Stimulated activated naive B cell treated with anti-CD40 and anti-IgM and Interleukin-4, amounts not matched to agents 10 μg/mL and 1 μg/mL and 100 μg/mL, for 72 hours (primary cell): ENCODE data around the gene CACNB3.
"Not testable (repeated sequence)": the region's sequence is repeated elsewhere in the genome, so short reads cannot be mapped to it uniquely, and the experiment has no call there.

Source experiments
- ATAC-seq, 2 donors: fragments of 150-1000 bp; cut with Tn5 transposase; replicated peaks; 2 replicates each; pipeline ENCODE4 v1.10.0; 2021; ENCODE audit warnings: moderate library complexity in 1 of 2
- DNase-seq: peaks from one replicate; pipeline ENCODE4 v3.0.0; 2021
- H3K27ac Mint-ChIP-seq: one replicate; pipeline ENCODE4 v1.8.0; 2022; ENCODE audit warnings: mild to moderate bottlenecking, mixed read lengths
- H3K27me3 Mint-ChIP-seq, 2 donors: one replicate each; pipeline ENCODE4 v1.8.0; 2022; ENCODE audit warnings: mixed read lengths in 2 of 2
- H3K36me3 Mint-ChIP-seq, 2 donors: one replicate each; pipeline ENCODE4 v1.8.0; 2022; ENCODE audit warnings: mixed read lengths in 2 of 2, mild to moderate bottlenecking in 1 of 2
- H3K4me1 Mint-ChIP-seq, 2 donors: one replicate each; pipeline ENCODE4 v1.8.0; 2022; ENCODE audit warnings: mixed read lengths in 2 of 2, mild to moderate bottlenecking in 1 of 2
- H3K4me3 Mint-ChIP-seq, 2 donors: one replicate each; pipeline ENCODE4 v1.8.0; 2022; ENCODE audit warnings: mild to moderate bottlenecking in 2 of 2, mixed read lengths in 2 of 2, moderate library complexity in 1 of 2
- H3K9me3 Mint-ChIP-seq, 2 donors: one replicate each; pipeline ENCODE4 v1.8.0; 2022; ENCODE audit warnings: mixed read lengths in 2 of 2, mild to moderate bottlenecking in 1 of 2

CACNB3 gene

DNA sequence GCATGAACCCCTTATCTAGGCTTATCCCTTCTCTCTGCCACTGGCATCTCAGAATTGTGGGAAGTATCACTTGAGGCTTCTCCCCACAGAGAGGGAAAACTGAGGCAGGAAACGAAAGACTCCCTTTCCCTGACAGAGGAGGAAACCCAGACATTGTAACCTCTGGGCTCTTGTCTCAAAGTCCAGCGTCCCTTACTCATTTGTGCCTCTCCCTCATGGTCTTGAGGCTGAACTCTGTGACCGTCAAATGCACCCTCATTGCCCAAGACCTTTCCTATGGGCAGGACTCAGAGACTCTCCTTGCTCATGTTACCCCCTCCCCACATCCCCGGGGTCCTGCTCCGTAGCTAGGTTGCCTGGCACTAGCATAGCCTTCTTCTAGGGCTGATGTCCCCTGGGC, 3.8 kb downstream of the CACNB3 start:
- Mint-ChIP-seq H3K9me3 (no peaks in the 10 kb centered on the region), H3K27ac (no peak overlapping the region), H3K36me3 (peaks cover 0 to 4% of the 10 kb centered on the region in 2 donors), H3K27me3 (peaks cover 7 to 11% of the 10 kb centered on the region in 2 donors), H3K4me1 (peaks cover 12 to 21% of the 10 kb centered on the region in 2 donors), H3K4me3 (no peak overlapping the region)
- ATAC-seq (no peak), DNase-seq (no peak)

DNA sequence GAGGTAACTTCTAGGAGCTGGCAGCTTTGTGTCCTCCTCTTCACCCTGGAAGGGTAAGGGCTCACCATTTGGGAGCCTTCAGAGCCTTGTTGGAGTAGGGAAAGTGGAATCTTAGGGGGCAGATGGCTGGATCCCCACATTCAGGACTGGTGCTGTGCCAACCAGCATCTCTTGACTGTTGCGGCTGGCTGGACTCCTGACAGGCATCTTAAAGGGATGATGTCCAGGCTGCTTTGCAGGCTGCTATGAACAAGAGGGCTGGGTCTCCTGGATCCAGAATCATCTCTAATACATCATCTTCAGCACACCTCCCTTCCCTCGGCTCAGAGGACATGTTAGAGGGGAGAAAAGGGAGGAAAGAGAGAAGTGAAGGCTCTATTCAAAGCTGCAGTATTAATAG, 4.4 kb downstream of the CACNB3 start:
- DNase-seq (no peak), ATAC-seq (no peak)
- Mint-ChIP-seq H3K27me3 (peaks cover 1 to 5% of the 10 kb centered on the region in 2 donors), H3K9me3 (no peaks in the 10 kb centered on the region), H3K27ac (peak overlapping the region; percentile 39), H3K4me3 (no peak overlapping the region), H3K4me1 (peaks cover 8 to 16% of the 10 kb centered on the region in 2 donors), H3K36me3 (peaks cover 0 to 4% of the 10 kb centered on the region in 2 donors)

DNA sequence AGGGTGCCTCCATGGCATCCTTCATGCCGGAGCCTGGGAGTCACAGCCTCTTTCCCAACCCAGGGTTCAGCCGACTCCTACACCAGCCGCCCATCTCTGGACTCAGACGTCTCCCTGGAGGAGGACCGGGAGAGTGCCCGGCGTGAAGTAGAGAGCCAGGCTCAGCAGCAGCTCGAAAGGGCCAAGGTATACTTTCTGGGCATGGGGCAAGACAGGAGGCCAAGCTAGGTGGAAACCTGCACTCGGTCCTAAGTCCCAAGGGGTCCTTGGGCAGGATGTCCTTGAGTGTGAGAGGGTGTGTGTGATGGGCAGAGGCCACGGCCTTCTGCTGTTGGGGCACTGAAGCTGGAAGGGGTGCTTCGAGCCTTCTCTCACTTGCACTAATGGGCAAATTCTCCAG, 5.0 kb downstream of the CACNB3 start:
- no peak overlapping the region for H3K27ac Mint-ChIP-seq
- DNase-seq (no peak), ATAC-seq (no peak)
- H3K27me3 Mint-ChIP-seq: no peaks in the 10 kb centered on the region
- H3K36me3 Mint-ChIP-seq: peaks cover under 1 to 4% of the 10 kb centered on the region in 2 donors
- no peak overlapping the region for H3K4me3 Mint-ChIP-seq
- no peaks in the 10 kb centered on the region for H3K9me3 Mint-ChIP-seq
- H3K4me1 Mint-ChIP-seq: peaks cover 4 to 10% of the 10 kb centered on the region in 2 donors

DNA sequence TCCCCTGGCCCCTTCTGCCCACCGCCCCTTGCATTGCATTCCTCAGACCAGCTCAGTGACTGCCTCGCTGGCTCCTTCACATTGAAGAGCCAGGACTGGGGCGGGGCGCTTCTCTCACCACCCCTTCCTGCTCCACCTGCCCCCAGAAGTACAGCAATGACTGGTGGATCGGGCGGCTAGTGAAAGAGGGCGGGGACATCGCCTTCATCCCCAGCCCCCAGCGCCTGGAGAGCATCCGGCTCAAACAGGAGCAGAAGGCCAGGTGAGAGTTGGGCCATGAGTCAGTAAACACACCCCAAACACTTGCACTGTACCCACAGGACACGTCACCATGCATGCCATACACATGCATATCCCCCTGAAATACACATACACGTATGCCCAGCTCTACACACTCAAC, 5.8 kb downstream of the CACNB3 start:
- no peak overlapping the region for H3K4me3 Mint-ChIP-seq
- no peaks in the 10 kb centered on the region for H3K27me3 Mint-ChIP-seq
- H3K9me3 Mint-ChIP-seq: no peaks in the 10 kb centered on the region
- H3K27ac Mint-ChIP-seq: no peak overlapping the region
- peaks cover 7 to 9% of the 10 kb centered on the region in 2 donors for H3K36me3 Mint-ChIP-seq
- H3K4me1 Mint-ChIP-seq: peaks cover under 1 to 3% of the 10 kb centered on the region in 2 donors
- no peak for ATAC-seq
- no peak for DNase-seq

DNA sequence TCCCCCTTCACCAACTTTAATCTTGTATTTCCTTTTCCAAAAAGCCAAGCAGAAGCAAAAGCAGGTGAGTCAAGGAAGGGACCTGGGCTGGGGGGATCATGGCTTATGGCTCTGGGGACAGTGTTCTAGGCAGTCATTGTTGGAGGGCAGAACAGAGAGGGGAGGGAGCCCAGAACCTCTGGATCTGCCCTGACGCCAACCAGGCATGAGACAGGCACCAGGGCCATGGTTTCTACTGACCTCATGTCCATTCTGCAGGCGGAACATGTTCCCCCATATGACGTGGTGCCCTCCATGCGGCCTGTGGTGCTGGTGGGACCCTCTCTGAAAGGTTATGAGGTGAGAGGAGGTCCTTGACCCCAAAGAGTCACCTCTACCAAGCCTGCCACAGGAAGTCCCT, 6.6 kb downstream of the CACNB3 start:
- H3K27ac Mint-ChIP-seq: no peak overlapping the region
- ATAC-seq: no peak
- H3K4me3 Mint-ChIP-seq: no peak overlapping the region
- no peak for DNase-seq
- H3K9me3 Mint-ChIP-seq: no peaks in the 10 kb centered on the region
- H3K36me3 Mint-ChIP-seq: peaks cover 11 to 14% of the 10 kb centered on the region in 2 donors
- H3K27me3 Mint-ChIP-seq: no peaks in the 10 kb centered on the region
- H3K4me1 Mint-ChIP-seq: peaks cover 0 to 2% of the 10 kb centered on the region in 2 donors

DNA sequence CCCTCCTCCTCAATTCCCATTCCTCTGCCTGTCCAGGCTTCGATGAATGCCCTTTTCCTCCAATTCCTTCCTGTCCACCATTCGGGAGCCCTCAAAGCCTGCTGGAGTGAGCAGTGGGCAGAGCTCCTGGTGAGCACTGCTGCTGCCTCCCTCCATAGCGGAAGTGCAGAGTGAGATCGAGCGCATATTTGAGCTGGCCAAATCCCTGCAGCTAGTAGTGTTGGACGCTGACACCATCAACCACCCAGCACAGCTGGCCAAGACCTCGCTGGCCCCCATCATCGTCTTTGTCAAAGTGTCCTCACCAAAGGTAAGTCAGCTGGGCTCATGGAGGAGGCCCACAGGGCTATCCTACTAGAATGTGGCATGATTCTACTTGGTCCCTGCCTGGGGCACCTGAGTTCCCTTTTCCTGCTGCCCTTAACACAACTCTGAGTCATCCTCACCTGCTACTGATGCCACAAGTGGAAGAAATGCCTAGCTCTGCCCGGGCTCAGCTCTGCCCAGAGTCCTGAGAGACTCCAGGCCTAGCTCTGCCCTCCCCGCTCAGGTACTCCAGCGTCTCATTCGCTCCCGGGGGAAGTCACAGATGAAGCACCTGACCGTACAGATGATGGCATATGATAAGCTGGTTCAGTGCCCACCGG, 8.0 kb downstream of the CACNB3 start:
- H3K36me3 Mint-ChIP-seq: peaks cover 21 to 26% of the 10 kb centered on the region in 2 donors
- no peaks in the 10 kb centered on the region for H3K27me3 Mint-ChIP-seq
- peaks cover 0 to 2% of the 10 kb centered on the region in 2 donors for H3K4me1 Mint-ChIP-seq
- ATAC-seq (peak; percentile 19 to 36), DNase-seq (no peak)
- no peaks in the 10 kb centered on the region for H3K9me3 Mint-ChIP-seq
- no peak overlapping the region for H3K27ac Mint-ChIP-seq
- H3K4me3 Mint-ChIP-seq: no peak overlapping the region

DNA sequence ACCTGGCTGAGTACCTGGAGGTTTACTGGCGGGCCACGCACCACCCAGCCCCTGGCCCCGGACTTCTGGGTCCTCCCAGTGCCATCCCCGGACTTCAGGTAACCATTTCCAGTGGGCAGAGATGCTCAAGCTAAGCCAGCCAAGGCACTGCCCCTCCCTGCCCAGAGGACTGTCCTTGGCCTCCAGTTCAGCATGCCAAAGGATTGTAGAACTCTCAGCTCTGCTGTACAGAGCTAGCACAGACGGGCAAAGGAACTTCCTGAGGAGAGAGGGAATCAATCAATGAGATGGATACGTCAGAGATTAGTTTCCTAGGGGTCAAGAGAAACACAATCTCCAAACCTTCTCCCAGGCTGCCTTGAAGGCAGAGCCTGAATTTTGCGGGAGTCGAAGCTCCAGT, 8.7 kb downstream of the CACNB3 start:
- Mint-ChIP-seq H3K4me1 (peaks cover 0 to 2% of the 10 kb centered on the region in 2 donors), H3K9me3 (no peaks in the 10 kb centered on the region), H3K4me3 (no peak overlapping the region), H3K27ac (peak overlapping the region; percentile 9), H3K36me3 (peaks cover 24 to 29% of the 10 kb centered on the region in 2 donors), H3K27me3 (no peaks in the 10 kb centered on the region)
- ATAC-seq (no peak), DNase-seq (no peak)

DNA sequence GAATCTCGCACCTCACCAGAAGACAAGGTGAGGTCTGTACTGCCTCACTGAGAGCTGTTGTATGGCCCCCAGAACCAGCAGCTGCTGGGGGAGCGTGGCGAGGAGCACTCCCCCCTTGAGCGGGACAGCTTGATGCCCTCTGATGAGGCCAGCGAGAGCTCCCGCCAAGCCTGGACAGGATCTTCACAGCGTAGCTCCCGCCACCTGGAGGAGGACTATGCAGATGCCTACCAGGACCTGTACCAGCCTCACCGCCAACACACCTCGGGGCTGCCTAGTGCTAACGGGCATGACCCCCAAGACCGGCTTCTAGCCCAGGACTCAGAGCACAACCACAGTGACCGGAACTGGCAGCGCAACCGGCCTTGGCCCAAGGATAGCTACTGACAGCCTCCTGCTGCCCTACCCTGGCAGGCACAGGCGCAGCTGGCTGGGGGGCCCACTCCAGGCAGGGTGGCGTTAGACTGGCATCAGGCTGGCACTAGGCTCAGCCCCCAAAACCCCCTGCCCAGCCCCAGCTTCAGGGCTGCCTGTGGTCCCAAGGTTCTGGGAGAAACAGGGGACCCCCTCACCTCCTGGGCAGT, 9.3 kb downstream of the CACNB3 start:
- Mint-ChIP-seq H3K4me1 (peaks cover 0 to 2% of the 10 kb centered on the region in 2 donors), H3K9me3 (no peaks in the 10 kb centered on the region), H3K27me3 (no peaks in the 10 kb centered on the region), H3K27ac (no peak overlapping the region), H3K4me3 (no peak overlapping the region), H3K36me3 (peaks cover 29 to 33% of the 10 kb centered on the region in 2 donors)
- ATAC-seq (no peak), DNase-seq (no peak)

DNA sequence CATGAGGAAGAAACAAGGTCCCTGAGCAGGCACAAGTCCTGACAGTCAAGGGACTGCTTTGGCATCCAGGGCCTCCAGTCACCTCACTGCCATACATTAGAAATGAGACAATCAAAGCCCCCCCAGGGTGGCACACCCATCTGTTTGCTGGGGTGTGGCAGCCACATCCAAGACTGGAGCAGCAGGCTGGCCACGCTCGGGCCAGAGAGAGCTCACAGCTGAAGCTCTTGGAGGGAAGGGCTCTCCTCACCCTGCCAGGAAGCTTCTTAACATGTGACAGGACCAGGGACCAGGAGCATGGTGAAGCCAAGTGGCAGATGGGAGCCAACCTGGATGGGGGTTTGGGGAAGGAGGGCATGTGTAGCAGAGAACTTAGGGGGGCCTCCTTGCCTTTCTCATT, 10.0 kb downstream of the CACNB3 start:
- Mint-ChIP-seq H3K4me1 (peaks cover 0 to 2% of the 10 kb centered on the region in 2 donors), H3K4me3 (no peak overlapping the region), H3K27ac (peak overlapping the region; percentile 11), H3K36me3 (peaks cover 32 to 37% of the 10 kb centered on the region in 2 donors), H3K27me3 (no peaks in the 10 kb centered on the region), H3K9me3 (no peaks in the 10 kb centered on the region)
- DNase-seq (no peak), ATAC-seq (no peak)

DNA sequence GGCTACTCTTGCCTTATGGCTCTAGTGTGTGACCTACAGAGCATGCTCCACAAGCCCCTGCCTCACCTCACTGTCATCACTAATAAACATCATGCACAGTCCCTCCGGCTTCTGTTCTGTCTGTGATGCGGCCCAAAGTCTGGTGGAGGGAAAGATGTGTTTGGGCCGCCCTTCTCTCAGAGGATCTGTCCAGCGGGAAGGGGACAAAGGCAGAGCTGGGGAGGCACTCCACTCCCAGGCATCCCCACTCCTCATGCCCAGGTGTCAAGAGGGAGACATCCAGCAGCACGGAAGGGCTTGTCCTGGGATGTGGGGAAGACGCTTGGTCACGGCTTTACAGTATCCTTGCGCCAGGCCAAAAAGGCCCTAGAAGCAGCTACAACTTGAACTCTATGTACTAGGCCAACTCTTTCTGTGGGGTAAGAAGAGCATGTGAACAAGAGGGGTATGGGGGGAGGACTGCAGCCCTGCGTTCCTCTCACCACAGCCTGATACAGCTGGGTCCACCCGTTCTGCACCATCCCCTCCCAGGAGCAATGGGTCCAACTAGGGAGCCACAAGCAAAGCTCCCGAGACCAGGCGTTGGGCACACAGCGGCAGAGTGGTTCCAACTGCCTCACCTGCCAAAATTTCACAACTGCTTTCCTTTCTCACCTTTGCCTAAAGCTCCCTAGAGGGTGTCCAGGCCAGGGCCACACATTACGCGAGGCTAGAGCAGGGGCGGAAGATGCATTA, 10.7 kb downstream of the CACNB3 start:
- Mint-ChIP-seq H3K9me3 (no peaks in the 10 kb centered on the region), H3K4me1 (peaks cover 0 to 2% of the 10 kb centered on the region in 2 donors), H3K4me3 (no peak overlapping the region), H3K27me3 (no peaks in the 10 kb centered on the region), H3K27ac (peak overlapping the region; percentile 22), H3K36me3 (peaks cover 35 to 40% of the 10 kb centered on the region in 2 donors)
- no peak for ATAC-seq
- DNase-seq: no peak

DNA sequence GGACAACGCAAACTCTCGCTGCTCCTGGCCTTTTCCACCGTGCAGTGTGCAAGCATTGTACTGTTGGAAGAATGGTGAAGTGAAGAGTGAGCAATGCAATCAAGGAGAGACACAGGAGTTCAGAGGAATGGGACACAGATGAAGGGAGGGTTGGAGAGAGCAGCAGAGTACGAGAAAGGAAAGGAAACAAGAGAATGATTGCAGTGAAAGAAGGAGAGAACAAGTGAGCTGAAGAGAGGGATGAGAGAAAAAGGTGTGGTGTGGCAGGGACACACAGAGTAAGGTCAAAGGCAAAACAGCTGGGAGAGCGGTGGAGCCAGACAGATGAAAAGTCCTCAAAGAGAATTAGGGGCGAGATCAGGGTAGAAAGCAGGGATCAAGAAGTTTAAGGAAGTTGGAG, 13.0 kb downstream of the CACNB3 start:
- H3K36me3 Mint-ChIP-seq: peaks cover 41 to 49% of the 10 kb centered on the region in 2 donors
- no peak for ATAC-seq
- no peak overlapping the region for H3K27ac Mint-ChIP-seq
- peaks cover 0 to 2% of the 10 kb centered on the region in 2 donors for H3K4me1 Mint-ChIP-seq
- no peaks in the 10 kb centered on the region for H3K27me3 Mint-ChIP-seq
- H3K4me3 Mint-ChIP-seq: no peak overlapping the region
- no peak for DNase-seq
- H3K9me3 Mint-ChIP-seq: no peaks in the 10 kb centered on the region

DNA sequence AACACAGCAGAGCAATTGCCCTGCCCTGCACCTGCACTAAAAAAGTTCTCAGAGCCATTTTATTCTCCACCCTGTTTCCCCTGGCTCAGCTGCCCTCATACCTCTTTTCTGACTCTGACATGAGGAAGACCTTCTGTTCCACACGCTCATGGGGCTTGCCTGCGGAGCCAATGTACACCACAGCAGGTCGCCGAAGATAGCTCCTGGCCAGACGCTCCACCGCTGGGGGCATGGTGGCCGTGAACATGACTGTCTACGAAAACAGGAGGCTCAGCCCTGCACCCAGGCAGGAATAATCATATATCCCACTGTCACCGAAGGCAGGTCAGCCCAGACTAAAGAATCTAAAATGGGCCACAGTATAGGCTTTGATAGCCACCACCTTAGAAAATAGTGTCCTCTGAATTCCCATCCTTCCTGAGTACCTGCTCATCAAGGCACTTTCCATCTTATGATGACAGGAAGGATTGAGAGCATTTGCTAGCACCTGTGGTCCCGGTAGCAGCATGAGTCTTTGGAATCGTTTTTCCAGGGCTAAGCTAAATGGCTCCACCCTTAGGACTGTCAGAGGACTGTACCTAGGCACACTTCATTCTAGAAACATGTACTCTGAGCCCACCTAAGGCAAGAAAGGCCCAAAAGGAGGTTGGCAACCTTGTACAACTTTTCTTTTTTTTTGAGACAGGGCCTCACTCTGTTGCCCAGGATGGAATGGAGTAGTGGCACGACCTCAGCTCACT, 14.2 kb downstream of the CACNB3 start:
- Mint-ChIP-seq H3K27me3 (no peaks in the 10 kb centered on the region), H3K4me3 (no peak overlapping the region), H3K9me3 (no peaks in the 10 kb centered on the region), H3K36me3 (peaks cover 50 to 61% of the 10 kb centered on the region in 2 donors), H3K27ac (no peak overlapping the region), H3K4me1 (peaks cover 0 to 2% of the 10 kb centered on the region in 2 donors)
- DNase-seq (no peak), ATAC-seq (no peak)

DNA sequence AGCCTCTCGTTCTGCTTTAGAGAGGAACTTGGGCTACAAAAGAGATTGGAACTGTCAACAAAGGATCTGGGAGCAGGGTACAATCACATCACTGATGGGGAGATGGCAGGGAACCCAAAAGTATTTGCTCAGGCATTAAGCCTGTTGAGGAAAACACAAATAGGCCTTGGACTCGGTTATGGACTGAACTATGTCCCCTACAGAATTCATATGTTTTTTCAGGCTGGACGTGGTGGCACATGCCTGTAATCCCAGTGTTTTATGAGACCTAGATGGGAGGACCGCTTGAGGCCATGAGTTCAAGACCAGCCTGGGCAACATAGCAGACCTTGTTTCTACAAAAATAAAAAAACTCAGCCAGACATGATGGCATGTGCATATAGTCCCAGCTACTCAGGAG, 19.8 kb downstream of the CACNB3 start:
- H3K4me1 Mint-ChIP-seq: no peaks in the 10 kb centered on the region
- H3K9me3 Mint-ChIP-seq: no peaks in the 10 kb centered on the region
- H3K27ac Mint-ChIP-seq: no peak overlapping the region
- peaks cover 42 to 52% of the 10 kb centered on the region in 2 donors for H3K36me3 Mint-ChIP-seq
- H3K27me3 Mint-ChIP-seq: no peaks in the 10 kb centered on the region
- ATAC-seq: no peak
- H3K4me3 Mint-ChIP-seq: no peak overlapping the region
- DNase-seq: no peak

DNA sequence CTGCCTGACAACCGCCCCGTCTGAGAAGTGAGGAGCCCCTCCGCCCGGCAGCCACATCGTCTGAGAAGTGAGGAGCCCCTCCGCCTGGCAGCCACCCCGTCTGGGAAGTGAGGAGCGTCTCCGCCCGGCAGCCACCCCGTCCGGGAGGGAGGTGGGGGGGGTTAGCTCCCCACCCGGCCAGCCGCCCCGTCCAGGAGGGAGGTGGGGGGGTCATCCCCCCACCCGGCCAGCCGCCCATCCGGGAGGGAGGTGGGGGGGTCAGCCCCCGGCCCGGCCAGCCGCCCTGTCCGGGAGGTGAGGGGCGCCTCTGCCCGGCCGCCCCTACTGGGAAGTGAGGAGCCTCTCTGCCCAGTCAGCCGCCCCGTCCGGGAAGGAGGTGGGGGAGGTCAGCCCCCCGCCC, 23.7 kb downstream of the CACNB3 start:
- H3K36me3 Mint-ChIP-seq: peaks cover 34 to 50% of the 10 kb centered on the region in 2 donors
- not testable (repeated sequence) for H3K27ac Mint-ChIP-seq, H3K27me3 Mint-ChIP-seq, DNase-seq, ATAC-seq, H3K4me3 Mint-ChIP-seq, H3K9me3 Mint-ChIP-seq, H3K4me1 Mint-ChIP-seq
